Right atrium auricular region (tissue), 2 donors: ENCODE results near the gene TPRA1. TPM values are rescaled to one million over a fixed set of nuclear protein-coding genes. Genes with fewer than 3 reads are reported as not detected.
A peak's percentile ranks its signal among the peaks of the same experiment; 100 is the strongest.

Experiments
- DNase-seq: peaks from one replicate; pipeline ENCODE4 v3.0.0-alpha.2; 2019; ENCODE audit warnings: low spot score
- H3K27ac ChIP-seq, 2 donors: fragments of 200-600 bp; sonication (generic); 1 replicate in 1 of 2; 2 replicates in 1 of 2; pipeline ENCODE4 v1.5.1; 2016 to 2019
- H3K27me3 ChIP-seq, 2 donors: fragments of 200-600 bp; sonication (generic); one replicate each; pipeline versions ENCODE4 v1.5.1 to v1.6.0; 2017 to 2019
- H3K36me3 ChIP-seq: fragments of 200-600 bp; sonication (generic); one replicate; pipeline ENCODE4 v1.5.1; 2016
- H3K4me1 ChIP-seq, 2 donors: fragments of 200-600 bp; sonication (generic); one replicate each; pipeline versions ENCODE4 v1.5.1 to v1.6.0; 2017 to 2019
- H3K4me3 ChIP-seq, 2 donors: fragments of 200-600 bp; sonication (generic); 1 replicate in 1 of 2; 2 replicates in 1 of 2; pipeline ENCODE4 v1.5.1; 2017 to 2019; ENCODE audit warnings: mild to moderate bottlenecking in 1 of 2, moderate library complexity in 1 of 2
- H3K9me3 ChIP-seq, 2 donors: fragments of 200-600 bp; sonication (generic); one replicate each; pipeline ENCODE4 v1.5.1; 2019
- CTCF ChIP-seq, 2 donors: fragments of 200-600 bp; sonication (generic); IDR thresholded peaks; one replicate each; pipeline ENCODE4 v1.5.1; 2019; ENCODE audit warnings: antibody characterized with exemption in 2 of 2
- total RNA-seq, 2 donors: library from RNA; depleted of rRNA; stranded (reverse); fragments of >200 nt; gene quantifications; one replicate each; pipeline ENCODE4 v1.1.0, GENCODE V29; 2016

TPRA1 gene
- total RNA-seq, 2 donors from 2014 or later = 24.0 to 27.3 TPM

DNA sequence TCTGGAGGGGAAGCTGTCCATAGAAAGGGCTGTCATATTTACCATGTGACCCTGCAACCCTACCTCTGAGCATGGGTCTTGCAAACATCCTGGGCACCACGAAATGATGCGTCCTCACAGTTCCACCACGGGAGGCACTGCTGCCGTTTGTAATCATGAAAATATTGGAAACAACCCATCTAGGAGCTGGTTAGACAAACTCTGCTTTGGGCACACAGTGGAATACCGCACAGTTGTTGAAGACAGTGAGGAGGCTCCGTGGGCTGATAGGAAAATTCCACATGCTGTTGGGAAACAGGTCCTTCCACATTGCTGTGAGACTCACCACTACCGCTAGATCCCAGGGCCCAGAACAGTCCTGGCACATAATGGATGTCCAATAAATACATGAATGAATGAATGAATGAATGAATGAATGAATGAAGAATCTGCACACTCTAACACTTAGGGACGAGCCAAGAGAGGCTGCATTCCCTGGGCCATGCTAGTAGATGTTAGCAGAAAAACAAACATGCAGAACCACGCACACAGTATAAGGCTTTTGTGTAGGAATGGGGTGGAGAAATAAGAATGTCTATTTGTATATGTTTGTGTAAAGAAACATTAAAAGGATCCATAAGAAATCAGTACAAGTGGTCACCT is 40.6 kb downstream of the TPRA1 start:
- no peaks in the 10 kb centered on the region for H3K36me3 ChIP-seq
- no peak for TF ChIP-seq CTCF (IDR thresholded peaks at IDR 0.05)
- no peak for DNase-seq
- H3K9me3 ChIP-seq = no peaks in the 10 kb centered on the region
- H3K4me1 ChIP-seq = peaks cover 0 to 13% of the 10 kb centered on the region in 2 donors
- no peak overlapping the region for H3K4me3 ChIP-seq
- no peak overlapping the region for H3K27ac ChIP-seq
- no peaks in the 10 kb centered on the region for H3K27me3 ChIP-seq

GRCh38 chr3:127547761-127548605 is 42.5 kb downstream of the TPRA1 start:
- Histone ChIP-seq H3K27me3 (no peaks in the 10 kb centered on the region), H3K9me3 (no peaks in the 10 kb centered on the region), H3K27ac (peak overlapping the region; percentile 82 to 84), H3K4me1 (peaks cover 0 to 13% of the 10 kb centered on the region in 2 donors), H3K4me3 (peak overlapping the region; percentile 45 to 61), H3K36me3 (no peaks in the 10 kb centered on the region)
- TF ChIP-seq CTCF (IDR thresholded peaks at IDR 0.05) = peak; percentile 84 to 90
- DNase-seq = peak; percentile 73

DNA sequence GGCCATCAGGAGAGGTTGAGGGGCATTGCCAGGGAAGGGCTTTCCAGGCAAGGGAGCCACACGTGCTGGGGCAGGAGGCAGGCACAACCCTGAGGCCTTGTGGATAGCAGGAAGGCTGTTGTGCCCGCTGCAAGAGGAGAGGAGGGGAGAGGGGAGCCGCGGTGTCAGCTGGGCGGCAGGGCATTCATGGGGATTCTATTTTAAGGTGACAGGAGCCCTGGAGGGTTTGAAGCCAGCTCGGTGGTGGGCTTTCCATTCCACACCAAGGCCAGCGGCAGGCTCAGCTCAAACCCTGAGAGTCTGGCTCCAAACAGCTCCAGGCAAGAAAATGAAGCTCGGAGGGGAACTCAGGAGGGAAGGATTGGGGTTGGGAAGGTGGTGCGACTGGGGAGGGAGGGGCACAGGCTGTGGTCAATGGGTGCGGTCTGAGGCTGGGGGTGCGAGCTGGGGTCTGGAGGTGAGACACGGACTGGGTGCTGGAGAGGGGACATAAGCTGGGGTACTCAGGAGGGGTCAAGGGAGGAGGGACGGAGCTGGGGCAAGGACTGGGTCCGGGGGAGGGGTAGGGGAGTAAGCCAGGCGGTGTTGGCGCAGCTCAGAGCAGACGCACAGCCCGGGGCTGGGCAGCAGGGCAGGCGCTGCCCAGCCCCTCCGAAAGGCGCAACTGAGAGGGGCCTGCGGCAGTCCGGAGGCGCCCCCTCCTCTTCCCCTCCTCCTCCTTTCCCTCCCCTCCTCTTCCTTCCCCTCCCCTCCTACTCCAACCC is 43.4 kb downstream of the TPRA1 start:
- DNase-seq = no peak
- Histone ChIP-seq H3K27me3 (no peaks in the 10 kb centered on the region), H3K4me3 (peak overlapping the region; percentile 45 to 61), H3K27ac (peak overlapping the region; percentile 82 to 84), H3K4me1 (peaks cover 0 to 13% of the 10 kb centered on the region in 2 donors), H3K9me3 (no peaks in the 10 kb centered on the region), H3K36me3 (no peaks in the 10 kb centered on the region)
- no peak for TF ChIP-seq CTCF (IDR thresholded peaks at IDR 0.05)

- no peak for TF ChIP-seq CTCF (IDR thresholded peaks at IDR 0.05)
Measured at GRCh38 chr3:127546554-127546953, 44.0 kb downstream of the TPRA1 start.

GRCh38 chr3:127545711-127546457 is 44.6 kb downstream of the TPRA1 start:
- no peaks in the 10 kb centered on the region for H3K27me3 ChIP-seq
- no peaks in the 10 kb centered on the region for H3K36me3 ChIP-seq
- peaks cover 0 to 13% of the 10 kb centered on the region in 2 donors for H3K4me1 ChIP-seq
- H3K4me3 ChIP-seq = no peak overlapping the region
- no peak for DNase-seq
- H3K27ac ChIP-seq = peak overlapping the region in 1 of 2 donors; percentile 84
- no peak for TF ChIP-seq CTCF (IDR thresholded peaks at IDR 0.05)
- no peaks in the 10 kb centered on the region for H3K9me3 ChIP-seq

More at GRCh38 chr3:127546554-127546953, 44.0 kb downstream of the TPRA1 start:
- Histone ChIP-seq H3K4me3 (no peak overlapping the region), H3K36me3 (no peaks in the 10 kb centered on the region), H3K9me3 (no peaks in the 10 kb centered on the region), H3K4me1 (peaks cover 0 to 13% of the 10 kb centered on the region in 2 donors), H3K27ac (peak overlapping the region; percentile 82 to 84), H3K27me3 (no peaks in the 10 kb centered on the region)
- DNase-seq = no peak
